Ectodermal cell (in vitro differentiated cells): ENCODE results near the gene SPATA16.

ENCODE experiments used
- H3K27ac ChIP-seq: 2 replicates; pipeline ENCODE4 v1.7.0; 2013; ENCODE audit warnings: mild to moderate bottlenecking, low read depth, low read length; ENCODE audit not compliant: insufficient read depth, poor library complexity, severe bottlenecking
- H3K27me3 ChIP-seq: 2 replicates; pipeline ENCODE4 v1.7.0; 2013; ENCODE audit warnings: mild to moderate bottlenecking, low read length; ENCODE audit not compliant: insufficient read depth, control insufficient read depth, poor library complexity, severe bottlenecking
- H3K36me3 ChIP-seq: one replicate; pipeline ENCODE4 v1.7.0; 2013; ENCODE audit warnings: low read length; ENCODE audit not compliant: control insufficient read depth, insufficient read depth
- H3K4me1 ChIP-seq: one replicate; pipeline ENCODE4 v1.7.0; 2013; ENCODE audit warnings: low read length; ENCODE audit not compliant: control insufficient read depth, insufficient read depth
- H3K4me3 ChIP-seq: 2 replicates; pipeline ENCODE4 v1.7.0; 2013; ENCODE audit warnings: low read depth, low read length, control low read depth; ENCODE audit not compliant: insufficient read depth
- H3K9me3 ChIP-seq: 2 replicates; pipeline ENCODE4 v1.7.0; 2013; ENCODE audit warnings: mild to moderate bottlenecking, low read length, moderate library complexity; ENCODE audit not compliant: control insufficient read depth
- WGBS, 2 experiments: methylation state at CpG; one replicate each; pipeline ENCODE4 v1.1.7; 2013; ENCODE audit warnings: missing lambda C conversion rate in 2 of 2; 5-methylcytosine and 5-hydroxymethylcytosine counted together

The SPATA16 gene

DNA sequence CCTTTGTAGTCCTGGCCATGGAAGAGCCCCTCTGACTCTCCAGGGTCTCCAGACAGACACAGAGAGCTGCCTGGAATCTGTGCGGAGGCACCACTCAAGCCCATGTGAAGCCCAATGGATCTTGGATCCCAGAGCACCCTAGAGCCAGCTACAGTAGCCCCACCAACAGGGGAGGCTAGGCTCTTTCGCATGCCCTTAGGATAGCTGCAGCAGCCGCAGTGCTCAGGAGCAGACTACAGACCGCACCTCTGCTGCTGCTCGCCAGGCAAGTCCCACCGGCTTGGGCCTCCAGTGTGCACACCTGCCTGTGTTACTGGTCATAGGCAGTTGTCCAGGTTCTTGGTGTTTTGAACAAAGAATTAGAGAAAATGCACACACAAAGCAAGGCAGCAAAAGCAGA, 131.6 kb downstream of the SPATA16 start:
- WGBS, 2 experiments, result 97% methylated on average over 6 of the region's 6 CpGs
- Histone ChIP-seq H3K36me3 (no peaks in the 10 kb centered on the region), H3K27ac (no peak overlapping the region), H3K27me3 (no peaks in the 10 kb centered on the region), H3K4me1 (no peaks in the 10 kb centered on the region), H3K4me3 (no peak overlapping the region), H3K9me3 (no peaks in the 10 kb centered on the region)

DNA sequence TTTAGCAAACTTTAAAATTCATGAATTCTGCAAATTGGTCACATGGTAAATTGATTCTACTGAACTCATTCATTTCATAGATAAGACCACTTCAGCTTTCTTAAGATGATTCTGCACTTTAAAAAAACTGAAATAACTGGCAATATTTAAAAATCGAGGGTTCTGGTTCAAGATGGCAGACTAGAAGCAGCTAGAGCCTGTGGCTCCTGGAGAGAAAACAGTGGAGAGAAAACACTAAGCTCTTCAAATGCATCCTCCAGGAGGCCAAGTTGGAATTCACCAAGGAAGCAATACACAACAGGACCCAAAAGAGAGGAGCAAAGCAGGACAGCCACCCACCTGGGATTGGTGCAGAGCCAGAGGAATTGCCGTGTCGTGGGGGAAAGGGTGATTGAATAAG, 132.1 kb downstream of the SPATA16 start:
- Histone ChIP-seq H3K36me3 (no peaks in the 10 kb centered on the region), H3K27ac (no peak overlapping the region), H3K4me3 (no peak overlapping the region), H3K4me1 (no peaks in the 10 kb centered on the region), H3K9me3 (no peaks in the 10 kb centered on the region), H3K27me3 (no peaks in the 10 kb centered on the region)
- WGBS, 2 experiments, result 88 to 98% methylated on average over 3 of the region's 3 CpGs

DNA sequence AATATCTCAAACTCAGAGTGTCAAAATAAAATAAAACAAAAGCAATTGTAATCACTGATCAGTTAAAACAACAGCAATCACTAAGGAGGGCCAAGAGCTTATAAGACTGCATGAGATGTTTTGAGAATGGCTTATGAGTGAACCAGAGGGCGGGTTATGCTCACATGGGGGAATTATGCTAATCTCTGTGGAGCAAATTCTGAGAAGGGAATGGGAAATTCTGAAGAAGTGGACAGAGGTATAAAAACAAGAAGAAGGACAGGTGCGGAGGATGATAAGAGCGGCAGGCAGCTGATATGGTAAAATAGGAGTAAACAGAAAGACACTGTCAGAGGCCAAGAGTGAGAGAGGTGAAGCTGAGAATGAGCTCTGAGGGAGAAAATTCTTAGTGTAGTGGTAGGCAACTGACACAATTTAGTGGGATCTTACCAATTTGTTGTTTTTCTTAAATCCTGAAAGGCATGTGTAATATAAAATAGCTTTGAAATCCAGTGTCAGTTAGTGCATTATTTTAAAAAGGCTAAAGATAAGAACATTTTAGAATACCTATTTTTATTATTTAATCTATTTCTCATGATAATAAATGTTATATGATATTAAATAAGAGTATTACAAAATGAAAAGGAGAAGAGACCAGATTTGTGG, 133.8 kb downstream of the SPATA16 start:
- 90 to 92% methylated on average over 3 of the region's 3 CpGs for WGBS, 2 experiments
- Histone ChIP-seq H3K4me3 (no peak overlapping the region), H3K27me3 (no peaks in the 10 kb centered on the region), H3K36me3 (no peaks in the 10 kb centered on the region), H3K9me3 (no peaks in the 10 kb centered on the region), H3K4me1 (no peaks in the 10 kb centered on the region), H3K27ac (no peak overlapping the region)

DNA sequence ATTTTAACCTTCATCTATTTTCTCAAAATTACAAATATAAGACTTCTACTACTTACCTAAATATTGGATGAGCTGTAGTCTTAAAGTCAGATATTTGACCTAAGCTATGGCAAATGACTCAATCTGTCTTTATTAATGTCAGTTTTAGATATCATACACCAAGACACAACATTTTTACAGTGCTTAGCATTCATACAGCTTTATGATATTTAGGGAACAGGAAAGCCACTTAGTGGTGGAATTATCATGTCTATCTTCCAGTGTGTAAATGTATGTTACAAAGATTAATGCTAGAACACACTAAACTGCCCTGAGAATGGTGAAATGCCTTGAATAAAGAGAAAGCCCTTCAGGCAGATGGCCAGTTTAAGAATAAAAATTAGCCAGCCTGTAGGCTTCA, 135.0 kb downstream of the SPATA16 start:
- Histone ChIP-seq H3K4me1 (no peaks in the 10 kb centered on the region), H3K9me3 (no peaks in the 10 kb centered on the region), H3K27me3 (no peaks in the 10 kb centered on the region), H3K4me3 (no peak overlapping the region), H3K27ac (no peak overlapping the region), H3K36me3 (no peaks in the 10 kb centered on the region)

DNA sequence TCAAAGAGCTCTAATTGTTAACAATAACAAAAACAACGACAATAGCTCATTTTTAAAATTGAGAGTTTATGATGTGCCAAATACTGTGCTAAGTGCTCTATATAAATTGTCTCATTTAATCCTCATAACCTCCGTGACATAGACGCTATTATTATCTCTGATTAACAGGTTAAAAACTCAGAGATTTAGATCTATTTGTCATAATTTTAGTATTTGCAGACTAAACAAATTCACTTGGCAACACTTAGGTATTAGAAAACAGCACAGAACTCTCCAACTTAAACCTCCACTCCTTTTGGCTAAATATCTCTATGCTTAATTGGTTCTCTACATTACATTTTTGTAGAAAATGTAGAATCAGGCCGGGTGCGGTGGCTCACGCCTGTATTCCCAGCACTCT, 136.4 kb downstream of the SPATA16 start:
- Histone ChIP-seq H3K4me3 (no peak overlapping the region), H3K4me1 (no peaks in the 10 kb centered on the region), H3K9me3 (no peaks in the 10 kb centered on the region), H3K27me3 (no peaks in the 10 kb centered on the region), H3K36me3 (no peaks in the 10 kb centered on the region), H3K27ac (no peak overlapping the region)
- 89 to 90% methylated on average over 4 of the region's 6 CpGs for WGBS, 2 experiments

DNA sequence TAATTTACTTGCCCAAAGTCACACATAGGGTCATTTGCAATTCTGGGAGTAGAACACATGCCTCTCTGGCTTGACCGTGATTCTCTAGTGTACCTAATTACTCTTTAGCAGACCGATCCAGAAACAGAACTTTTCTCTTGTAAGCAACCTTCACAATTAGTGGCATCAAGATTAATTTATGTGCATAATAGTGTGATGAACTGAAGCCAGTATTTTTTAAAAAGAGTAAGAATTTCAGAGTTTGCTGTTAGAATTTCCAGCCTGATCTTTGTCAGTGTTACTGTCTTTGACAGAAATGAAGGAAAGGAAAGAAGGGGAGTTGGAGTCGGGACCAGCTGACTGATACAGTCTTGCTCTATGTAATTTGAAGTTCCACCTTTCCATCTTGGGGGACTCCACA, 137.1 kb downstream of the SPATA16 start:
- H3K27ac ChIP-seq, result no peak overlapping the region
- H3K4me3 ChIP-seq, result no peak overlapping the region
- H3K4me1 ChIP-seq, result no peaks in the 10 kb centered on the region
- WGBS, 2 experiments, result 87 to 92% methylated on average over 3 of the region's 3 CpGs
- no peaks in the 10 kb centered on the region for H3K36me3 ChIP-seq
- H3K9me3 ChIP-seq, result no peaks in the 10 kb centered on the region
- no peaks in the 10 kb centered on the region for H3K27me3 ChIP-seq

DNA sequence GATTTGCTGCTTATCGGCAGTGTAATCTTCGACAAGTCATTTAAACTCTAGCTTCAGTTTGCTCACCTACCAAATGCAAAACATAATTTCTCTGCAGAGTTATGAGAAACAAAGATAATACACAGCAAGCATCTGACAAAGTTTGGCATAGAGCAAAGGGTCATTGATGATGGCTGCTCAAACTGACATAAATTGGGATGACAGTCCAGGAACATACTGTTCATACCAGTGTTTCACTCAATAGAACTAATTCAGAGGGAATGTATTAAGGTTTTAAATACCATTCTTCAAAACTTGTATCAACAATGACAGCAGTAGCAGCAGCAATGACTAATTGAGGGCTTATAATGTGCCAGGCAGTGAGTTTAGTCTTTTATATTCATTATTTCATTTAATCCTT, 137.6 kb downstream of the SPATA16 start:
- no peaks in the 10 kb centered on the region for H3K4me1 ChIP-seq
- no peaks in the 10 kb centered on the region for H3K27me3 ChIP-seq
- WGBS, 2 experiments, result 85 to 92% methylated on average over 2 of the region's 2 CpGs
- no peak overlapping the region for H3K4me3 ChIP-seq
- no peaks in the 10 kb centered on the region for H3K36me3 ChIP-seq
- no peak overlapping the region for H3K27ac ChIP-seq
- H3K9me3 ChIP-seq, result no peaks in the 10 kb centered on the region

DNA sequence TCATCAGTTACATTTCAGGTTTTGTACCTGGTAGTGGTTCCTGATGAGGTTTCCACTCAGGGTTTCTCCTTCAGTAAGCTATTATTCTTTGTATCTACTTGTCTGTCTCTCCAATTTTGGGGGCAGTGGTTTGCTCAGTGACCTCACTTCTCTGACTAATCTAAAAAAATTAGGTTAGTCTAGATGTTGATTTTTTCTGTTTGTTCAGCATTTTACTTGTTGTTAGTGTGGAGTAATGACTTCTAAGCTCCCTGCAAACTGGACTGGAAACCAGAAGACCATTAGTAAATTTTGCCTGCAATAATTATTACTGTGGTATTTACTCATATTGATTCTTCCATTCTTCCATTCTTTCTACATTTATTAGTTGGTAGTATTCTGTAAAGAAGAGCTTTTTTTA, 139.4 kb downstream of the SPATA16 start:
- H3K4me3 ChIP-seq, result no peak overlapping the region
- no peaks in the 10 kb centered on the region for H3K4me1 ChIP-seq
- no peaks in the 10 kb centered on the region for H3K9me3 ChIP-seq
- no peaks in the 10 kb centered on the region for H3K27me3 ChIP-seq
- H3K36me3 ChIP-seq, result no peaks in the 10 kb centered on the region
- no peak overlapping the region for H3K27ac ChIP-seq

DNA sequence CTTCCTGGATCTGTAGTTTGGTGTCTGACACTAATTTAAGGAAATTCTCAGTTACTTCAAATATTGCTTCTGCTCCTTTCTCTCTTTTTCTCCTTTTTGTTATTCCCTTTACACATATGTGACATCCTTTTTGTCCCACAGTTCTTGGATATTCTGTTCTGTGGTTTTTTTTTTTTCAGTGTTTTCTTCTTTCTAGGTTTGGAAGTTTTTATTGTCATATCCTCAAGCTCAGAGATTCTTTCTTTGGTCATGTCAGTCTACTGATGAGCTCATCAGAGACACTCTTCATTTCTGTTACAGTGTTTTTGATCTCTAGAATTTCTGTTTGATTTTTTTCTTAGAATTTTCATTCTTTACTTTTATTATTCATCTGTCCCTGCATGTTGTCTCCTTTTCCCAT, 140.5 kb downstream of the SPATA16 start:
- no peaks in the 10 kb centered on the region for H3K36me3 ChIP-seq
- no peaks in the 10 kb centered on the region for H3K9me3 ChIP-seq
- H3K27ac ChIP-seq, result no peak overlapping the region
- H3K4me1 ChIP-seq, result no peaks in the 10 kb centered on the region
- H3K27me3 ChIP-seq, result no peaks in the 10 kb centered on the region
- H3K4me3 ChIP-seq, result no peak overlapping the region

DNA sequence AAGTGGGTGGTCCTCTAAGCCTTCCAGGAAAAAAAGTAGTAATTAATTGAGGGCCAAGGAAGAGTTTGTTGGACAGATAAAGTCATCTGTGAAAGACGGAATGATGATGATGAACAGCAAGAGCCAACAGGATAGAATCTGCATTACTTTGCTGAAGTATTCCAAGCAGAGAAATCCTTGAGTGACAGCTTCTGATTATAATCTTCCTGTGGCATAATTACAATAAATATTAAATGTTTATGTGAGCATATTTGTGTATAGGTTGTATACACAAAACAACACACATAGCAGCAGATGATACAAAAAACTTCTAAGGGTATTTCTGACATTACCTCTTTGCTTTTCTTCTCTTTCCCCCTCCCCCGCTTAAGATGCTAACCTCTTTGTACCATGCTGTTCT, 147.6 kb downstream of the SPATA16 start:
- 93 to 98% methylated on average over 2 of the region's 2 CpGs for WGBS, 2 experiments
- Histone ChIP-seq H3K27ac (no peak overlapping the region), H3K4me1 (peaks cover 11% of the 10 kb centered on the region), H3K27me3 (no peaks in the 10 kb centered on the region), H3K4me3 (no peak overlapping the region), H3K9me3 (no peaks in the 10 kb centered on the region), H3K36me3 (no peaks in the 10 kb centered on the region)

DNA sequence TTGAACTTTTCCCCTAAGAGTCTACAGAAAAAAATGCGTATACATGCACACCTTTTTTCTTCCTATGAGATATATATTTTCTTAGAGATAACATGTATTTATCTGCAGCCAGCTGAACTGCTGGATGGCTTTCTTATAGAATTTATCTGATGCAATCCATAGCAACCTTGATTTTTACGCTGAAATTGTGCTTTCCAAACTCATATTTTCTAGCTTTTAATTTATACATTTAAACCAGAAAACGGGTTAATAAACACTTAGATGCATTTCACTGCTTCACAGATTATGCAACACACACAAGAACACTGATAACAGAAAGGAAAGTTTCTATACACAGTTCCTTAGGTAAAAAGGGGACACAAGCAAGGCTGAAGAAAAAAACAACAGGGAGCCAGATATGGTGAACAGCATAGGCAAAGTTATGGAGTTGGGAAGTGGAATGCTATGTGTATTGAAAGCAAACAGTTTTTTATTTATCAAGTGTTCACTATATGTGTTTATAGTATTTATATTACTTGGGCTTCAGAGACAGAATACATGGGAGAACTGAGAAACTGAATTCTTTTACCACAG, 149.5 kb downstream of the SPATA16 start:
- WGBS, 2 experiments, result 88 to 100% methylated on average over 2 of the region's 3 CpGs

More for the DNA sequence above, 149.5 kb downstream of the SPATA16 start:
- Histone ChIP-seq H3K36me3 (no peaks in the 10 kb centered on the region), H3K27ac (no peak overlapping the region), H3K27me3 (no peaks in the 10 kb centered on the region), H3K4me1 (peaks cover 11% of the 10 kb centered on the region), H3K9me3 (no peaks in the 10 kb centered on the region), H3K4me3 (no peak overlapping the region)
